Left lung (tissue), 10 donors: ENCODE data around the gene RGL1. TPM values are rescaled to one million over a fixed set of nuclear protein-coding genes. Genes with fewer than 3 reads are reported as not detected.
"Not testable (repeated sequence)": the region's sequence is repeated elsewhere in the genome, so short reads cannot be mapped to it uniquely, and the experiment has no call there.

Source experiments
- ATAC-seq: fragments of 200-7000 bp; cut with Tn5 transposase; one replicate; pipeline ENCODE4 v1.9.1; 2020; ENCODE audit warnings: moderate library complexity
- DNase-seq, 4 donors: peaks; one replicate each; pipeline ENCODE4 v3.0.0-alpha.2; 2013 to 2020
- H3K27ac ChIP-seq, 2 donors: fragments of 200-600 bp; sonication (generic) in 1 of 2; one replicate each; pipeline versions ENCODE4 v1.5.0 to v1.8.0; 2020 to 2021
- H3K27me3 ChIP-seq, 2 donors: fragments of 200-600 bp; sonication (generic) in 1 of 2; one replicate each; pipeline versions ENCODE4 v1.5.0 to v1.8.0; 2020 to 2021
- H3K36me3 ChIP-seq, 2 donors: fragments of 200-600 bp; sonication (generic) in 1 of 2; one replicate each; pipeline versions ENCODE4 v1.5.0 to v1.8.0; 2020 to 2021
- H3K4me1 ChIP-seq, 2 donors: fragments of 200-600 bp; one replicate each; pipeline ENCODE4 v1.8.0; 2021
- H3K4me3 ChIP-seq, 2 donors: fragments of 200-600 bp; sonication (generic) in 1 of 2; one replicate each; pipeline versions ENCODE4 v1.5.0 to v1.8.0; 2020 to 2021; ENCODE audit warnings: mild to moderate bottlenecking in 1 of 2
- H3K9me3 ChIP-seq, 2 donors: fragments of 200-600 bp; sonication (generic) in 1 of 2; one replicate each; pipeline versions ENCODE4 v1.5.0 to v1.8.0; 2020 to 2021
- intact Hi-C, 2 donors: fragments of 100-400 bp; cut with DNase I; formaldehyde crosslinking; loops; one replicate each; pipeline versions ENCODE4 v1.11.2 to v1.14.2; 2022
- polyA plus RNA-seq, 6 donors: library from polyadenylated mRNA; unstranded; fragments of 120-200 nt; gene quantifications; one replicate each; pipeline ENCODE4 v1.2.1, GENCODE V29; 2013; ENCODE audit not compliant: insufficient read length in 6 of 6
- total RNA-seq, 2 donors: library from RNA; stranded (reverse); fragmentation: NEBNext Ultra II Directional; extraction: Animal tissue kit (Norgen Biotek cat#: 25700); gene quantifications; one replicate each; pipeline ENCODE4 v1.2.1, GENCODE V29; 2021
- TF ChIP-seq, protein P1 (sequence below), 2 donors: fragments of 200-600 bp; sonication (generic) in 1 of 2; IDR thresholded peaks; one replicate each; pipeline versions ENCODE4 v1.5.0 to v1.8.0; 2021; ENCODE audit warnings: antibody characterized with exemption in 2 of 2
- donor health status: DM: no; HTN: yes; CAD: no.
- donor health status: DM: no; HTN: no; CAD: no.

RGL1 gene
- total and polyA plus RNA-seq, 8 donors: 33.7 to 52.6 (median 40.9) TPM

GRCh38 chr1:183783767-183784637, 20.9 kb upstream of the RGL1 start:
- peak; percentile 78 for ATAC-seq
- intact Hi-C loops: no loop called here
- peak in 3 of 4 donors; percentile 35 to 59 (median 48) for DNase-seq
- H3K4me3 ChIP-seq: no peak overlapping the region
- no peak overlapping the region for H3K27ac ChIP-seq
- H3K27me3 ChIP-seq: no peaks in the 10 kb centered on the region
- H3K4me1 ChIP-seq: peaks cover 0 to 12% of the 10 kb centered on the region in 2 donors
- H3K9me3 ChIP-seq: no peaks in the 10 kb centered on the region
- TF ChIP-seq, protein P1, sequence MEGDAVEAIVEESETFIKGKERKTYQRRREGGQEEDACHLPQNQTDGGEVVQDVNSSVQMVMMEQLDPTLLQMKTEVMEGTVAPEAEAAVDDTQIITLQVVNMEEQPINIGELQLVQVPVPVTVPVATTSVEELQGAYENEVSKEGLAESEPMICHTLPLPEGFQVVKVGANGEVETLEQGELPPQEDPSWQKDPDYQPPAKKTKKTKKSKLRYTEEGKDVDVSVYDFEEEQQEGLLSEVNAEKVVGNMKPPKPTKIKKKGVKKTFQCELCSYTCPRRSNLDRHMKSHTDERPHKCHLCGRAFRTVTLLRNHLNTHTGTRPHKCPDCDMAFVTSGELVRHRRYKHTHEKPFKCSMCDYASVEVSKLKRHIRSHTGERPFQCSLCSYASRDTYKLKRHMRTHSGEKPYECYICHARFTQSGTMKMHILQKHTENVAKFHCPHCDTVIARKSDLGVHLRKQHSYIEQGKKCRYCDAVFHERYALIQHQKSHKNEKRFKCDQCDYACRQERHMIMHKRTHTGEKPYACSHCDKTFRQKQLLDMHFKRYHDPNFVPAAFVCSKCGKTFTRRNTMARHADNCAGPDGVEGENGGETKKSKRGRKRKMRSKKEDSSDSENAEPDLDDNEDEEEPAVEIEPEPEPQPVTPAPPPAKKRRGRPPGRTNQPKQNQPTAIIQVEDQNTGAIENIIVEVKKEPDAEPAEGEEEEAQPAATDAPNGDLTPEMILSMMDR (IDR thresholded peaks at IDR 0.05): no peak
- no peaks in the 10 kb centered on the region for H3K36me3 ChIP-seq

DNA sequence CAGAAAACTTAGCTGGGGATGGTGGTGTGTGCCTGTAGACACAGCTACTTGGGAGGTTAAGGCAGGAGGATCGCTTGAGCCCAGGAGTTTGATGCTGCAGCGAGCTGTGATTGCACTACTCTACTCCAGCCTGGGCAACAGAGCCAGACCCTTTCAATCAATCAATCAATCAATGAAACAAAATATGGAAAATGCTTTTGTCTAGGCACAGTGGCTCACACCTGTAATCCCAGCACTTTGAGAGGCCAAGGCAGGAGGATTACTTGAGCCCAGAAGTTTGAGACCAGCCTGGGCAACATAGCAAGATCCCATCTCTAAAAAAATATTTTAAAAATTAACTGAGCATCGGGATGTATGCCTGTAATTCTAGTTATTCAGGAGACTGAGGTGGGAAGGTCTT, 19.0 kb upstream of the RGL1 start:
- H3K36me3 ChIP-seq, H3K4me3 ChIP-seq, H3K9me3 ChIP-seq, ATAC-seq, H3K27me3 ChIP-seq, DNase-seq, H3K27ac ChIP-seq, intact Hi-C loops: not testable (repeated sequence)
- peaks cover 0 to 15% of the 10 kb centered on the region in 2 donors for H3K4me1 ChIP-seq

DNA sequence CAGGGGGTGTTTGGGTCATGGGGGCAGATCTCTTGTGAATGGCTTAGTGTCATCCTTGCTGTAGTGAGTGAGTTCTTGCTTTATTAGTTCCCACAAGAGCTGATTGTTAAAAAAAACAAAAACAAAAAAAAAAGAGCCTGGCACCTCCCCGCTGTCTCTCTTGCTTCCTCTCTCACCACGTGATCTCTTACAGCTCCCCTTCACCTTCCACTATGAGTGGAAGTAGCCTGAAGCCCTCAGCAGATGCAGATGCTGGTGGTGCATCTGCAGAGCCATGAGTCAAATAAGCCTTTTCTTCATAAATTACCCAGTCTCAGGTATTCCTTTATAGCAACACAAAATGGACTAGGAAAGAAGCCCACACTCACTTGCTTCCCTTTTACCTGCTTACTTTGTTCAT, 17.2 kb upstream of the RGL1 start:
- Histone ChIP-seq H3K4me1 (peaks cover 0 to 17% of the 10 kb centered on the region in 2 donors), H3K27ac (no peak overlapping the region), H3K4me3 (no peak overlapping the region), H3K27me3 (no peaks in the 10 kb centered on the region), H3K9me3 (no peaks in the 10 kb centered on the region), H3K36me3 (no peaks in the 10 kb centered on the region)
- TF ChIP-seq, protein P1 (IDR thresholded peaks at IDR 0.05): no peak
- intact Hi-C loops: no loop called here
- DNase-seq: no peak
- no peak for ATAC-seq

DNA sequence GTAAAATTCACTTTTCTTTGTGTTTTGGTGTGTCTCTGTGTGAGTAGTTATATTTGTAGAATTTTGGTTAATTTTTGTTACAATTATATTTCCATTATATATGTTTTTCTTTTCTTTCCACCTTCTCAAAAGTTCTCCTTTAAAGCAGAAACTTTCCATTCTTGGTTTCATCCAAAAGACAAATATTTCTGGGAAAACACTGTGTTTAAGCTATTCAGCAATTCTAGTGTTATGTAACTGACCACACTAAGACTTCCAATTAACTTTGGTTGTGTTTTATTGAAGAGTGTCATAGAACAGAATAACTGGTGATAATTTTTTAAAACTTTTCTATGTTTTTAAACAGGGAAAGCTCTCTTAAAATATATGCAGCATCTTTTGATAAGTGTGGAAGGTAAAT, 13.6 kb upstream of the RGL1 start:
- ATAC-seq: peak; percentile 21

GRCh38 chr1:183792300-183792699, 12.6 kb upstream of the RGL1 start:
- Histone ChIP-seq H3K4me1 (peaks cover 0 to 5% of the 10 kb centered on the region in 2 donors), H3K9me3 (no peaks in the 10 kb centered on the region), H3K36me3 (no peaks in the 10 kb centered on the region), H3K27ac (no peak overlapping the region), H3K27me3 (no peaks in the 10 kb centered on the region), H3K4me3 (no peak overlapping the region)
- intact Hi-C loops: no loop called here
- DNase-seq: no peak
- TF ChIP-seq, protein P1 (IDR thresholded peaks at IDR 0.05): no peak
- ATAC-seq: no peak

More for the DNA sequence above, 13.6 kb upstream of the RGL1 start:
- no peak for DNase-seq
- H3K27me3 ChIP-seq: no peaks in the 10 kb centered on the region
- peaks cover 0 to 5% of the 10 kb centered on the region in 2 donors for H3K4me1 ChIP-seq
- no peak overlapping the region for H3K4me3 ChIP-seq
- intact Hi-C loops: no loop called here
- TF ChIP-seq, protein P1 (IDR thresholded peaks at IDR 0.05): no peak
- H3K27ac ChIP-seq: peak overlapping the region in 1 of 2 donors; percentile 2
- H3K36me3 ChIP-seq: no peaks in the 10 kb centered on the region
- H3K9me3 ChIP-seq: no peaks in the 10 kb centered on the region
